Right renal pelvis (tissue), 4 donors: ENCODE measurements around the gene PEX10. TPM values are rescaled to one million over a fixed set of nuclear protein-coding genes. Genes with fewer than 3 reads are reported as not detected.

Experiments
- DNase-seq, 4 donors: peaks; one replicate each; pipeline ENCODE4 v3.0.0-alpha.2; 2013; ENCODE audit warnings: low read depth in 4 of 4, low spot score in 3 of 4, missing footprints in 1 of 4
- polyA plus RNA-seq, 4 donors: library from polyadenylated mRNA; unstranded; fragments of 120-200 nt; gene quantifications; one replicate each; pipeline ENCODE4 v1.2.1, GENCODE V29; 2013; ENCODE audit not compliant: insufficient read length in 4 of 4

PEX10 gene
- polyA plus RNA-seq, 4 donors = 21.0 to 29.9 (median 23.3) TPM

DNA sequence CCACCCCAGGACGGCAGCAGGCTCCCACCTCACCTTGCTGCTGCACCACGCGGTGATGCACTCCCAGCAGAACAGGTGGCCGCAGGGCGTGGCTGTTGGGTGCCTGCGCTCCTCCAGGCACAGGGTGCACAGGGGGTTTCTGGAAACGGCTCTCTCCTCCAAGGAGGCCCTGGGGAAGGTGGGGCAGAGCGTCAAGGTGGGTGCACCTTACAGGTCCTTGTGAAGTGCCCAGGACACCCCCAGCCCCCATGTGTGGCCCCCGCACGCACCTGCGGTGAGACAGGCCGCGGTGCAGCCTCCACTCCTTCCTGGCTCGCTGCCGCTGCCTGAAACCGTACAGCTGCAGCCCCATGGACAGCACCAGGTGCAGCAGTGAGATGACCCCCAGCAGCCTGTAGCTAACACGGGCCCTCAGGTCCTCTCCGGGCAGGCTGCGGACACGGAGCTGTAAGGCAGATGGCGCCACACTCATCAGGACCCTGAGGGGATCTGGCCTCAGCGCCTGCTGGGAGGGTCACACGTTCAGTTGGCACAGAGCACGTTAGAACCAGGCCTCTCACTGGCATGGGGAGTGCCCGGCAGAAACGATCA lies 5.8 kb downstream of the PEX10 start:
- no peak for DNase-seq

- DNase-seq = no peak
Measured at GRCh38 chr1:2405588-2406295, 6.6 kb downstream of the PEX10 start.

DNA sequence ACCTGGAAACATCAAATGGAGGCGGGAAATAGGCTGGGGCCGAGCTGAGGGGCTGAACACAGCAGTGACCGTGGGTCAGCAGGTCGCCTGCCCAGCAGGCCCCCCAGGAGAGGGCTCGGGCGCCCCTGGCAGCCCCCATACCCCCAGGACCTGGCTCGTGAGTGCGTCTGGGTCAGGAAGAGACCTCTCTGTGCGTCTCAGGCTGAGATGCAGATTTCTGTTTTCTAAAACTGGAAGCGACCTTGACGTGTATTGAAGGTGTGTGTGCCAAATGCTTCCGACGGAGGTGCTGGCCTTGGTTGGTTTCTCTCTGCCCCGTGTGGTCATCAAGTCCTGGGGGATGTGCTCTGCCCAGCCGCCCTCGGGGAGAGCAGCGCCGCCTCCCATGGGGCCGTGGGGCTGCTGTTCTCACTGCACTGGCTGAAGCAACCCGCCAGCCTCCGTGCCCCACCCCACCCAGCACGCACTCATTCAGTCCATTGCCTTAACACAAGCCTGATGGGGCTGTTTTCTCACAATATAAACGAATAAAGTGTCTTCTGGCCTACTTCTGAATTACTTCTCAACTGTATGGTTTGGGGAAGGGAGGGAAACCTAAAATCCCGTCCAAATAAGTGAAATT lies 7.4 kb downstream of the PEX10 start:
- no peak for DNase-seq

DNA sequence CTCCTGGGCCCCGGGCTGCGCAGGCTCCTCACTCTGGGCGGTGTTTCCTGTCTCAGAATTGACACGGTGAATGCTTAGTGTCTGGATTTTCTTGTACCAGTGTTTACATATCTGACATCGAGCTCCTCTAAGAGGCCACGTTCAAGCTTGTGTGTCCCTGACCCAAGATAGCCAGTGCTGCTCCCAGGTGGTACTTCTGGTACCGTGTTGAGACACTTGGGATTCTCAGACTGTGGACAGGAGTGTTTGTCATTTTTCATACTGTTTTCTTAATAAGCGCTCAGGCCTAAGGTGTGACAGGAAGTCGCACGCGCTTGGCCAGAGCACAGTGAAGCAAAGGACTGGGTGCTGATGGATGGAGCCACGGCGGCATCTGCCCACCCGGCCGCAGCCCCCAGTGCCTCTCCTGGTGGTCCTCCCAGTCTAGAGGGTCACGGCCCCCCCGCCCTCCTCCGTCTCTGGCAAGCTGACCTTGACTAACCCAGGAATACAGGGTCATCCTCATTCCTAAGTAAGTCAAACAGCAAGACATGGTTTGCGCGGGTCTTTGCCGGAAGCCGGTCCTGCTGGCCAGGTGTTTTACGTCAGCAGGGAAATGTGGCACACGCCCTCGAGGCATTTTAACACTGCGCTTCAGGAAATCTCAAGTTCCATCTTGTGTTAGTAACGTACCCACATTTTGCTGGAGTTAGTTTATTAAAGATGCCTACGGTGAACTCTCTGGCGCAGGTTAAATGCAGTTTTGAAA lies 8.0 kb downstream of the PEX10 start:
- no peak for DNase-seq

GRCh38 chr1:2403273-2403672 lies 9.1 kb downstream of the PEX10 start:
- DNase-seq = no peak

GRCh38 chr1:2402420-2402819 lies 9.9 kb downstream of the PEX10 start:
- DNase-seq = no peak

- no peak for DNase-seq
Measured at GRCh38 chr1:2400950-2401649, 11.3 kb downstream of the PEX10 start.

DNA sequence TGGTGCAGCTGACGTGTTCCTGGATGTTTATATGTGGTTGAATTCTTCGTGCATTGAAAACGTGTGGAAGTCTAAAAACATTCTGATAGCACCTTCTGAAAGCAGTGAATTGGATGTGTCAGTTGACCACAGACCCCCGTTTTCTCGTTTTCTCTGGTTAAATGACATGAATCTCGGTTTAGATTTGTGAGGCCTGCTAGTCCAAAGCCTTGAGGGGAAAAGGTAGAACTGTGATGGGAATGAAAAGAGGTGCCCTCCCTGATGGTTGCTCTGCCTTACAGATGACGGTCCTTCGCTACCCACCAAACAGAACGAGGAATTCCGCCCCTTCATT lies 11.8 kb downstream of the PEX10 start:
- DNase-seq = no peak

GRCh38 chr1:2399890-2400575 lies 12.3 kb downstream of the PEX10 start:
- no peak for DNase-seq

- no peak for DNase-seq
Measured at GRCh38 chr1:2398871-2399270, 13.5 kb downstream of the PEX10 start.

DNA sequence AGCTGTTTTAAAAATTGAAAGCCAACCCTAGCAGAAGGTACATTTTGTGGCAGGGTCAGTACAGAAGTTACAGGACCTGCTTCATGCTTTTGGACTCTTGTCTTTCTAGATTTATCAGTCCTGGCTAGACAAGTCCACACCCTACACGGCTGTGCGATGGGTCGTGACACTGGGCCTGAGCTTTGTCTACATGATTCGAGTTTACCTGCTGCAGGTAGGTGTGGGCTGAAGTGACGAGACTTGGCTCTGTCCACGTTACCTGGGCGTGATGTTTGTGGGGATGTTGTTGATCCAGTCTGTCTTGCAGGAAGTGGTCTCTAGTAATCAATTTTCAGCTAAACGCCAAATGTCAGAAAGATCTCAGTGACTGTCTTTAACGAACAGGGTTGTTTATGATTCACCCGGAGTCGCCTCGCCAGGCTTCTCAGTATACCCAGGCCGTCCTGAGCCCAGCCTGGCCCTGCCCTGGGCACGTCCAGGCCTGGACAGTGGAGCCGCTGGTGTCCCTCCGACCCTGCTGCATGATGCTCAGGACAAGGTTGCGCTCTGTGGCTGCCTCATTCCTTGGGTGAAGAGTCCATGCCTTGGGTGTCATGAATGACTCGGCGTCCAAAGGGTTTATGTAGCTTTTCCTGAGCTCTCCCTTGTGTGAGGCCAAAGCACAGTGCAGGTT lies 15.2 kb downstream of the PEX10 start:
- no peak for DNase-seq

GRCh38 chr1:2396476-2396875 lies 15.9 kb downstream of the PEX10 start:
- DNase-seq = no peak

DNA sequence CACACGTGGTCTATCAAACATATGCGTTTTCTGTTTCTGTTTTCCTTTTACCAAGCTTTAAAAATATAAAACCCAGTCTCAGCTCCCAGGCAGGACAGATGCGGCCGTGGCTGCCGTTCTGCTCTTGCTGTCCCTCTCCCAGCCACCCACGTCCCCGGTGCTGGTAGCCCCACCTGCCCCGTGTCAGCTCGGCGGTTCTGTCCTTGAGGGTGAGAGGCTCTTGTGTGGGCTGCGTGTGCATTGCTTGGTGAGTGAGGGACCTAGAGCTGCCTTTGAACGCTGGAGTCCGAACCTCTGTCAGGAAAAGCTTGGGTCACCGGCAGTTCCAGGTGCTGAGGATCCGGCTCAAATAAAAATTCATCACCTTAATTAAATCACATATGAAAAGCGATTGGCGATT lies 16.3 kb downstream of the PEX10 start:
- DNase-seq = no peak

GRCh38 chr1:2395245-2395644 lies 17.1 kb downstream of the PEX10 start:
- DNase-seq = no peak

GRCh38 chr1:2394761-2395160 lies 17.6 kb downstream of the PEX10 start:
- DNase-seq = no peak

GRCh38 chr1:2394220-2394619 lies 18.1 kb downstream of the PEX10 start:
- DNase-seq = no peak

GRCh38 chr1:2393471-2393877 lies 18.9 kb downstream of the PEX10 start:
- no peak for DNase-seq

DNA sequence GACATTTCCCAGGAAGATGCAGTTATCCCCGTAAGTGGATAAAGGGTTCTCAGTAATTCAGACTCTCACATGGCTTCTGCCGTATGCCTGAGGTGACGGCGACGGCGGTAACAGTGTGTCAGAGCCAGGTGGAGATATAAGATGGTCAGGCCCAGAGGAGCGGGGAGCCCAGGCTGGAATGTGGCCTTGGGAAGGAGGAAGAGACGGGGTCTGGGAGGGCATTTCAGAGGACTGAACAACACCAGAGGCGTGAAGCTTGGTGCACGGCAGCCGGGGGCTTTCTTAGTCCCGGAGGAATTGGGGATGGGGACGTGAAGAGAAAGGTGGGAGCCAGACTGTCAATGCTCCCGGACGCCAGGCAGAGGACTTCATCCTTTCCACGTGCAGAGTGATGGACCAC lies 19.7 kb downstream of the PEX10 start:
- DNase-seq = no peak

DNA sequence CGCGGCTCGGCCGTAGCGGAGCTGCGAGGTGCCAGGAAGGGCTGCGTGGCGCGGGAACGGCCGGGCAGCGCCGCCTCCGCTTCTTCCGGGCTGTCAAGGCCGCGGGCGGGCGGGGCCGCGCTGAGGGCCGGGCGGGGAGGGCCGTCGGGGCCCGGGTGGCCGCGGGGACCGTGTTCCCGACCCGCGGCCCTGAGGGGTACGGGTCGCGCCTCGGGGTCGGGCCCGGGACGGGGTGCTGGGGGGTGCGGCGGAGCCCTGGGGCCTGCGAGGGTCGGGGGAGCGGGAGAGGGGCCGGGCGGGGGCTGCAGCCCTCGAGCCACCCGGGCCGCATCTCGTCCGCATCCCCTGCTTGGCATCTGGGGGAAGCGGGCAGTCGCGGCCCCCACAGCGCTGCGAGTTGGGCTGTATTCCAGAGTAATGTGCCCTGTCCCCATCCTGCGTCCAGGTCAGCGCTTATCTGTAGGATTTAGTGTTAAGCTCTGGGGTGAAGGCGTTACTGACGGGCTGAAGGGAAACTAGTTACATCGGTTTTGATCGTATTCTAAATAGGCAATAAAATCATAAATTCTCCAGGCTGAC lies 20.3 kb downstream of the PEX10 start:
- DNase-seq = no peak
